Neural progenitor cell (in vitro differentiated cells): ENCODE measurements around the gene THRB.

ENCODE experiments used
- CTCF ChIP-seq: fragments of 200-600 bp; sonication (generic); IDR thresholded peaks from 2 replicates; pipeline ENCODE4 v1.5.1; 2017; ENCODE audit warnings: antibody characterized with exemption, mild to moderate bottlenecking
- EZH2 ChIP-seq: fragments of 200-600 bp; sonication (generic); IDR thresholded peaks from 2 replicates; pipeline ENCODE4 v1.6.1; 2017; ENCODE audit warnings: antibody characterized with exemption, mild to moderate bottlenecking, moderate library complexity

DNA sequence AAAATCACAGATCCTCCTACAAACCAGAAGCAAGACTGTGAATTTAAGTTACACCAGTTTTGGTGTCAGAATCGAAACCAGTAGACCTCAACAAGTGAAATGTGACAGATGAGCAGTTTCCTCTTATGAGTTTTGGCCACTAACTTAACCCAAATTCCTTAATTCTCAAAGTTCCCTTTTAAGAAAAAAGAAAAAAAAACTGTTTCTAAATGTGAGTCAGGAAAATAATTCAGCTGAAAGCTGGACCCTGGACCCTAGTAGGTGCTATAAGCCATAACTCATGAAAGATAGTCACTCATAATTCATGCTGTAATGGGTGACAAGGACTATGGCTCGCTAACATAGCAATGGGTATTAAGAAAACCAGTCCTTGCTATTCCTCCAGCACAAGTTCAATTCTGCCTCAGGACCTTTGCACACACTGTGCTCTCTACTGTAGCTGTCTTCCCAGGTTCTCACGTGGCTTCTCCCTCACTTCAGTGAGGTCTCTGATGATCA, 9.0 kb upstream of the THRB start:
- TF ChIP-seq CTCF, result no peak
- TF ChIP-seq EZH2, result no peak
